ENCODE measurements around the gene APOA5.
"Not testable (repeated sequence)": the region's sequence is repeated elsewhere in the genome, so short reads cannot be mapped to it uniquely, and the experiment has no call there.

The APOA5 gene

GRCh38 chr11:116801662-116802061 is 10.0 kb upstream of the APOA5 start:
- in situ Hi-C loops (cut with MboI; ENCODE audit: low sequenced_read_pairs) = not testable (repeated sequence)

- in situ Hi-C loops (cut with MboI; ENCODE audit: low sequenced_read_pairs) = no loop called here
These were observed 8.9 kb upstream of the APOA5 start for GRCh38 chr11:116800610-116801009.

- in situ Hi-C loops (cut with MboI; ENCODE audit: low sequenced_read_pairs) = no loop called here
These were observed 6.7 kb upstream of the APOA5 start for GRCh38 chr11:116798368-116798767.

GRCh38 chr11:116797816-116798215 is 6.1 kb upstream of the APOA5 start:
- in situ Hi-C loops (cut with MboI; ENCODE audit: low sequenced_read_pairs) = no loop called here

GRCh38 chr11:116796548-116796947 is 4.9 kb upstream of the APOA5 start:
- in situ Hi-C loops (cut with MboI; ENCODE audit: low sequenced_read_pairs) = no loop called here

- in situ Hi-C loops (cut with MboI; ENCODE audit: low sequenced_read_pairs) = no loop called here
These were observed 3.2 kb upstream of the APOA5 start for GRCh38 chr11:116794851-116795250.

- in situ Hi-C loops (cut with MboI; ENCODE audit: low sequenced_read_pairs) = no loop called here
These were observed 2.1 kb upstream of the APOA5 start for GRCh38 chr11:116793772-116794097.

- in situ Hi-C loops (cut with MboI; ENCODE audit: low sequenced_read_pairs) = no loop called here
These were observed 1.4 kb upstream of the APOA5 start for GRCh38 chr11:116792869-116793771.

GRCh38 chr11:116792144-116792868 is 627 bp upstream of the APOA5 start:
- in situ Hi-C loops (cut with MboI; ENCODE audit: low sequenced_read_pairs) = no loop called here

GRCh38 chr11:116791002-116791812 is 472 bp downstream of the APOA5 start:
- in situ Hi-C loops (cut with MboI; ENCODE audit: low sequenced_read_pairs) = no loop called here

- in situ Hi-C loops (cut with MboI; ENCODE audit: low sequenced_read_pairs) = no loop called here
These were observed 1.3 kb downstream of the APOA5 start for GRCh38 chr11:116790167-116791001.

- in situ Hi-C loops (cut with MboI; ENCODE audit: low sequenced_read_pairs) = no loop called here
These were observed 2.7 kb downstream of the APOA5 start for GRCh38 chr11:116788975-116789374.

GRCh38 chr11:116788534-116788933 is 3.1 kb downstream of the APOA5 start:
- in situ Hi-C loops (cut with MboI; ENCODE audit: low sequenced_read_pairs) = no loop called here

GRCh38 chr11:116787786-116788486 is 3.7 kb downstream of the APOA5 start, which contains the start of gene ZPR1:
Gene ZPR1 (minus strand): TSS chr11:116788023. CDS start chr11:116787990, 33 bp downstream.
- in situ Hi-C loops (cut with MboI; ENCODE audit: low sequenced_read_pairs) = no loop called here

- in situ Hi-C loops (cut with MboI; ENCODE audit: low sequenced_read_pairs) = no loop called here
These were observed 4.3 kb downstream of the APOA5 start for GRCh38 chr11:116787436-116787785.

GRCh38 chr11:116786966-116787365 is 4.7 kb downstream of the APOA5 start:
- in situ Hi-C loops (cut with MboI; ENCODE audit: low sequenced_read_pairs) = no loop called here

GRCh38 chr11:116786326-116786725 is 5.4 kb downstream of the APOA5 start:
- in situ Hi-C loops (cut with MboI; ENCODE audit: low sequenced_read_pairs) = no loop called here

- in situ Hi-C loops (cut with MboI; ENCODE audit: low sequenced_read_pairs) = no loop called here
These were observed 9.0 kb downstream of the APOA5 start for GRCh38 chr11:116782728-116783127.

GRCh38 chr11:116778556-116778955 is 13.1 kb downstream of the APOA5 start:
- in situ Hi-C loops (cut with MboI; ENCODE audit: low sequenced_read_pairs) = no loop called here

GRCh38 chr11:116777056-116777455 is 14.6 kb downstream of the APOA5 start:
- in situ Hi-C loops (cut with MboI; ENCODE audit: low sequenced_read_pairs) = no loop called here
